ENCODE results near the gene FATE1.

The FATE1 gene

DNA sequence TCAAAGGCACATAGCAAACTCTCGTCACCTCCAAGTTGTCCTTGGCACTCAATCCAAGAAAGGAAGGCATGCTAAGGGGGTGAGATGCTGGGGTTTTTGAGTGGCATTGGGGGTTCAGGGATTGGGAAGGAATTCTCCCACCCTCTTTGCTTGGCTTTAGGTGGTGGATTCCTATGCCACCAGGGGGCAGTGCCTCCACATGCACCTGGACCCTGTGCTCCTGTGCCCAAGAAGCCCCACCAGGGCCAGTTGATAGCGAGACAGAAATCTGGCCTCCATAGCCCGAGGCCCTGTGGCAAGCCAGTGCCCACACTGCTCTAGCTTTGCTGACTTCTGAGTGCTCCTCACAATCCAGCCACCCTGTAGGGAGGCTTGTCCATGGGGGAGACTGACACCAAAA lies 2.0 kb upstream of the FATE1 start:
- H3K27me3 Mint-ChIP-seq: peaks cover 0 to 14% of the 10 kb centered on the region in 2 donors
- no peaks in the 10 kb centered on the region for H3K9me3 Mint-ChIP-seq
- DNase-seq (no peak), ATAC-seq (replicated peaks) (no peak)
- H3K4me1 Mint-ChIP-seq (ENCODE audit: low read depth in 2 of 2): no peaks in the 10 kb centered on the region
- no peak overlapping the region for H3K4me3 Mint-ChIP-seq
- H3K36me3 Mint-ChIP-seq (ENCODE audit: insufficient read depth): no peaks in the 10 kb centered on the region
- no peak overlapping the region for H3K27ac Mint-ChIP-seq

DNA sequence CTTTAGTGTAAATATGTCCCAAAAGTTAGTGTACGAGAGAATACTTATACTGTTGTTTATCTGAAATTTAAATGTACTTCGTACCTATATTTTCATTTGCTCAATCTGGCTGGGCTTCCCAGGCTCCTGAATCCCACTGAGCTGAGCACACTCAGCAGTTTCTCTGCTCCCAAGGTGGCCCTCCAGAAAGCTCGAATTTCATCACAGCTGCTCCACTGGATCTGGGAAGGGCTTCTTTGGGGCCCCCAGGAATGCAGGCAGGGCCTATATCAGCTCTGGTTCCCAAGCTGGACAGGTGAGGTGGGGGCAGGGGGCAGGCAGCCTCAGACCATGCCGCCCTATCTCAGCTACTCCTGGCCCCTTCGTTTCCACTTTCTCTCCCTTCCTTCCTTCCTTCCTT lies 1.5 kb upstream of the FATE1 start:
- no peak overlapping the region for H3K4me3 Mint-ChIP-seq
- no peaks in the 10 kb centered on the region for H3K9me3 Mint-ChIP-seq
- no peaks in the 10 kb centered on the region for H3K4me1 Mint-ChIP-seq (ENCODE audit: low read depth in 2 of 2)
- H3K27ac Mint-ChIP-seq: no peak overlapping the region
- no peak for DNase-seq
- no peaks in the 10 kb centered on the region for H3K36me3 Mint-ChIP-seq (ENCODE audit: insufficient read depth)
- peaks cover 0 to 14% of the 10 kb centered on the region in 2 donors for H3K27me3 Mint-ChIP-seq
- ATAC-seq (replicated peaks): no peak

DNA sequence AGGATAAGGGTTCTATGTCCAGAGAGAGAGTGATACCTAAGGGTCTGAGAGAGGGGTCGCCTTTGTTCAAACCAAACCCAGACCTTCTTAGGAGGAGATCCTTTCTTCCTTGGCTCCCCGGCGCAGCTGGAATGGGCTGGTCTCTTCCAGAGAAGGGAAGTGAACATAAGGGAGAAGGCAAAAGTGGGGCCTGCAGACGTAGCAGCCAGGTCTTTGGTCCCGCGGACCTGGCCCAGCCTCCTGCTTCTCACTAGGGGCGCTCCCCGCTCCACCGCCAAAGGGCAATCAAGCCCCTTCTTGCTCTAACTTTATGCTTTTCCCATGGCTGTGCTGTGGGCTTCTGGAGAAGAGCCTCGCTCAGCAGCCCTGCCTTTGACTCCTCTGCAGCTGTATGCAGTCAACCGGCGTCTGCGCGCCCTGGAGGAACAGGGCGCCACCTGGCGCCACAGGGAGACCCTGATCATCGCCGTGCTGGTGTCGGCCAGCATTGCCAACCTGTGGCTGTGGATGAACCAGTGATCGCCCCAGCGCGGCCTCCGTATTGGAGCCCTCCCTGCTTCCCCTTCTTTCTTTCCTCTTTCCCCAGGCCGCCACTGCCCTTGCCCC lies 6.5 kb downstream of the FATE1 start:
- Mint-ChIP-seq H3K36me3 (ENCODE audit: insufficient read depth) (no peaks in the 10 kb centered on the region), H3K9me3 (no peaks in the 10 kb centered on the region), H3K4me1 (ENCODE audit: low read depth in 2 of 2) (no peaks in the 10 kb centered on the region), H3K4me3 (no peak overlapping the region), H3K27me3 (peaks cover 0 to 10% of the 10 kb centered on the region in 2 donors), H3K27ac (no peak overlapping the region)
- ATAC-seq (replicated peaks): no peak
- DNase-seq: no peak

DNA sequence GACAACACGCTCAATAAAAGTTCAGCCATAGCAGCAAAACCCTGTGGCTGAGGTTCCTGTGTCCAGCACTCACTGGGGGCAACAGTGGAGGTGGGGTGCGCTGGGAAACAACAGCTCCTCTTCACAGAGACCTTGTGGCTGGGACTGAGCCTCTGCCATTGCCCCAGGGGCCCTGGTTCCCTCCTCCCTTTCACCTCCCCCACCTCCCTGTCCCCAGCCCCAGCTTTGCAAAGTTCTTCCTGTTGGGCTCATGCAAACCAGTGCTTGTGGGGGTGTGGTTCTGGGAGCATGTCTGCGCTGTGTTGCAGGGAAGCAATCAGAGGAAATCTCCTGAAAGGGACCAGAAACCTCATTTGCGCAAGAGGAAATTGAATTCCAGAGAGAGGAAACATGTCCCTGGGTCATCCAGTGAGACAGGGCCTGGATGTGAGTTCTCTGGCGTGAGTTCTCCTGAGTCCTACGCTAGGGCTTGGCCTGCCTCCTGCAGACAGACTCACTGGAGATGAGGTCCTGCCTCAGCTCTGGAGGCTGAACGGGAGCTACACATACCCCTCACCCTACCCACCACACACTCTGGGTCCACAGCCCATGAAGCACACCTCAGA lies 7.4 kb downstream of the FATE1 start:
- Mint-ChIP-seq H3K27ac (no peak overlapping the region), H3K4me3 (no peak overlapping the region), H3K9me3 (no peaks in the 10 kb centered on the region), H3K4me1 (ENCODE audit: low read depth in 2 of 2) (no peaks in the 10 kb centered on the region), H3K36me3 (ENCODE audit: insufficient read depth) (no peaks in the 10 kb centered on the region), H3K27me3 (peaks cover 0 to 9% of the 10 kb centered on the region in 2 donors)
- no peak for ATAC-seq (replicated peaks)
- DNase-seq: no peak

DNA sequence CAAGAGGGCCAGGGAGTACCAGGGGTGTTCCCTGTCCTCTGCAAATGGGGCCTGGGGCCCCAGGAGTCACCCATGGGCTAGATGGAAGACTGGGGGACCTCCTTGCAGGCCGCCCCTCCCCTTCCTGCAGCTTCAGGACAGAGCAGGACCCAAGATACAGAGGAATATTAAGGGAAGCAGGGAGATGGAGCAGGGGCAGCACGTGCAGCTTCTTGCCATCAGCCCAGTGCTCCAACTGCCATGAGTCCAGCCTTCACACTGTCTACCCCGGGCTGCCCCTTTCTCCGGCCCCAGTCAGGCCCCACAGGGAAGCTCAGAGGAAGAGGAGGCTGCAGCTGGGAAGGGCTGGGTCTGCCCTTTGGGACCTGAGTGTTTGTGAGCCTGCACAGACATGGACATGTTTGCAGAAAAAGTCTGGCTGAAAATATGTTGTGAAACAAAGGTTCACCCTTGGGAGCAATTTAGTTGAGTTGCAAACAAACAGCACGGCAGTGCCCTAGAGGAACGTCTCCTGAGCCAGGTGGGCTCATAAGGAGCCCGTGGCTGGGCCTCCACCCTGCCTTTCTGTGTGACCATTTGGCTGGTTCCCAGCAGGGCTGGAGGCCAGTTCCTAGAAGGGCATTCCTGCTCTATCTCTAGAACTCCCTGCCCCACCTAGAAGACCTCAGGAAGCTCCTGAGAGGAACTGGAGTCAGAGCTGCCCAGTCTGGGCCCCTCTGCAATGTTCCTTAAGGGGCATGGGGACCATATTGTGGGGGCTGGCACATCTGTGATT lies 8.9 kb downstream of the FATE1 start:
- Mint-ChIP-seq H3K27ac (no peak overlapping the region), H3K4me1 (ENCODE audit: low read depth in 2 of 2) (no peaks in the 10 kb centered on the region), H3K36me3 (ENCODE audit: insufficient read depth) (no peaks in the 10 kb centered on the region), H3K27me3 (peaks cover 0 to 17% of the 10 kb centered on the region in 2 donors), H3K4me3 (no peak overlapping the region), H3K9me3 (no peaks in the 10 kb centered on the region)
- ATAC-seq (replicated peaks) (no peak), DNase-seq (no peak)

DNA sequence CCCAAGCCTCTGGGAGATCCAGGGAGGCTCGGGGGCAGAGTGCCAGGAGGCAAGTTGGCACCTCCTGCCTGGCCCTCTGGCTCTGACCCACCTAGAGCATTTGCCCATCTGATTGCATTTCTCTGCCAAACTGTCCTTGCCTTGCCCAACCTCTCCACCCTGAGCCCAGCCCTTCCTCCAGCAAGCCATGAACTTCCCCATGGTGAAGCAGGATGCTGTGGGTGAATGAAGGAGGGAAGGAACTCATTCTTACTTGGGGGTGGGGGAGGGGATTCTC lies 9.4 kb downstream of the FATE1 start:
- Mint-ChIP-seq H3K4me1 (ENCODE audit: low read depth in 2 of 2) (no peaks in the 10 kb centered on the region), H3K9me3 (no peaks in the 10 kb centered on the region)

DNA sequence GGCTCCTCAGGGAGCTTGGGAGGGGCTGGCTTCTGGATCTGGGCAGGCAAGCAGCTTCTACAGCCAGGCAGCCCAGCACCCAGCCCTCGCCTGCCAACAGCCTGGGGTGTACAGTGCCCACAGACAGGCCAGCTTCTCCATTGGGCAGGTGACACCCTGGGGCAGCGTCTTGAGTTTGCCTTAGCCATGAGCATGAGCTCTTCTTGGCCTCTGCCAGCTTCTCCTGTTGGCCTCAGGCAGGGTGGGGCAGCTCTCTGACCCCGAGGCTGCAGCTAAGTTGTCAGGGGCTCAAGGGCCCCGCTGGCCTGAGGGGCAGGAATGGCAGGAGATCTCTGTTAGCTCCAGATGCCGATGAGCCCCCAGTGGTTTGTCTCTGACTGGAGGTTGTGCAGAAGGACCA lies 10.9 kb downstream of the FATE1 start:
- ATAC-seq (replicated peaks) (no peak), DNase-seq (no peak)
- H3K27me3 Mint-ChIP-seq: peaks cover 0 to 18% of the 10 kb centered on the region in 2 donors
- no peaks in the 10 kb centered on the region for H3K9me3 Mint-ChIP-seq
- no peaks in the 10 kb centered on the region for H3K4me1 Mint-ChIP-seq (ENCODE audit: low read depth in 2 of 2)
- H3K36me3 Mint-ChIP-seq (ENCODE audit: insufficient read depth): no peaks in the 10 kb centered on the region
- no peak overlapping the region for H3K4me3 Mint-ChIP-seq
- no peak overlapping the region for H3K27ac Mint-ChIP-seq

More for the DNA sequence above, 9.4 kb downstream of the FATE1 start:
- Mint-ChIP-seq H3K27ac (no peak overlapping the region), H3K4me3 (no peak overlapping the region), H3K36me3 (ENCODE audit: insufficient read depth) (no peaks in the 10 kb centered on the region), H3K27me3 (peaks cover 0 to 17% of the 10 kb centered on the region in 2 donors)
- DNase-seq: no peak
- no peak for ATAC-seq (replicated peaks)

DNA sequence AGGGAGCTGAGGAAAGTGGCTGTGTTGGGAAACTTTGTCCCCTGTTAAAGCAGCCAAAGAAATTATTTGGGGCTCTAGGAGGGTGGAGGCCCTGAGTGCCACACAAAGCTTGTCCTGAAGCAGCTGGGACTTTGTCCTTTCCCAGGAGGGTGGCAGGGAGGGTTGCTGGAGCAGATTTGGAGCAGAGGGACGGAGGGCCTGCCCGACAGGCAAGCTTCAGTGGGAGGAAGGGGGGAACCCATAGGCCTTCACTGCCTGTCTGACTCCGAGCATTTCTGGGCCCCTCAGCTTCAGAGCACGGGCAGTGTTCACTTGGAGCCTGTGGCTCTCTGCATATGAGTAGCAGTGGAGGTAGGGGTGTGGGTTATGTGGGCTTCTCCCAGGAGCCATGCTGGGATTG lies 11.5 kb downstream of the FATE1 start:
- no peak for ATAC-seq (replicated peaks)
- Mint-ChIP-seq H3K4me1 (ENCODE audit: low read depth in 2 of 2) (no peaks in the 10 kb centered on the region), H3K27ac (no peak overlapping the region), H3K9me3 (no peaks in the 10 kb centered on the region), H3K27me3 (peaks cover 0 to 24% of the 10 kb centered on the region in 2 donors), H3K4me3 (no peak overlapping the region), H3K36me3 (ENCODE audit: insufficient read depth) (no peaks in the 10 kb centered on the region)
- DNase-seq: no peak

DNA sequence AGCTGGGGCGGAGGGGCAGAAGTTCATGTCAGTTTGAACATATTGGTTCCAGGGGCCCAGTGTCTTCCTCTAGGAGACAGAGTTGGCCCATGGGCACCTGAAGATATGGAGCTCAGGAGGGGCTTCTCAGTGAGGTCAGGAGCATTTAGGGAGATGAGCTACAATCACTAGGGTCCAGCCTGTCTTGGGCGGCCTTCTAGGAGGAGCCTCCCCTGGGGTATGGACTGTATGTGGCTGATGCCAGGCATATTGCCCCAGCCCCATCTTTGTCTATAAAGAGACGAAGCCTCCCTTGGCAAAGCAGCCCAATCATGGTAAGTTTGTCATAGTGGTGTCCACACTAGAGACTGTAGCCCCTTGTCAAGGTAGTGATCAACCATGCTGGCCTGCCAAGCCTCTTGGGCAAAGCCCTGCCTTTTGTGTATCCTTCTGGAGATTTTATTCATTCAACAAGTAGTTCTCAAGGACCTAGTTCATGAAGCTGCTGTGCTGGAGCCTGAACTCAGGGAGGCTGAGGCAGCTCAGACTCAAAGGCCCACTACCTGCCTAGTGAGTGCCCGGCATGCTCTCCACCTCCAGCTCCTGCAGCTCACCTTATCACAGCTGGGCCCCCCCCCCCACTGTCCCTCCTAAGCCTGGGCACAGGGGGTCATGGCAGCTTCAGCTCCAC lies 13.4 kb downstream of the FATE1 start:
- H3K27ac Mint-ChIP-seq: no peak overlapping the region
- no peak overlapping the region for H3K4me3 Mint-ChIP-seq
- H3K27me3 Mint-ChIP-seq: peaks cover 4 to 25% of the 10 kb centered on the region in 2 donors
- no peaks in the 10 kb centered on the region for H3K4me1 Mint-ChIP-seq (ENCODE audit: low read depth in 2 of 2)
- H3K9me3 Mint-ChIP-seq: no peaks in the 10 kb centered on the region
- DNase-seq (no peak), ATAC-seq (replicated peaks) (no peak)
- H3K36me3 Mint-ChIP-seq (ENCODE audit: insufficient read depth): no peaks in the 10 kb centered on the region

DNA sequence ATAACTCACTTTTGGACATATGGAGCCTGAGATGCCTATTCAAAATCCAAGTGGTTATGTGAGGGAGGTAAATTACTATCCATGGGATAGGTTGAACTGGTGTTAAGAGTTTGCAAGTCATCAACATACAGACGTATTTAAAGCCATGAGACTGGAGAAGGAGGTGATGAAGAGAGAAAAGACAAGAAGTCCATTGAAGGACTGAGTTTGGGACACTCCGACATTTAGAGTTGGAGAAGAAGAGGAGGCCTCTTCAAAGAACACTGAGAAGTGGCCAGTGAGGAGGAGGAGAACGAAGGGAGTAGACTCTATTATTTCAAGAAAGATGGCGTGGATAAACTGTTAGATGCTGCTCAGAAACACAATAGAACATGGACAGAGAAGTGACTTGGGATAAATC lies 18.6 kb downstream of the FATE1 start, which contains the start of gene CNGA2:
Gene CNGA2 (plus strand): TSS at position 301 of the 400 bp plus-strand sequence. CDS start 3,738 bp downstream, outside the sequence.
- DNase-seq: no peak
- H3K4me1 Mint-ChIP-seq (ENCODE audit: low read depth in 2 of 2): no peaks in the 10 kb centered on the region
- H3K27ac Mint-ChIP-seq: no peak within 1 kb of the TSS
- no peaks in the 10 kb centered on the region for H3K36me3 Mint-ChIP-seq (ENCODE audit: insufficient read depth)
- no peak within 1 kb of the TSS for H3K4me3 Mint-ChIP-seq
- ATAC-seq (replicated peaks): no peak
- peaks cover 7 to 31% of the 10 kb centered on the region in 2 donors for H3K27me3 Mint-ChIP-seq
- H3K9me3 Mint-ChIP-seq: no peaks in the 10 kb centered on the region

DNA sequence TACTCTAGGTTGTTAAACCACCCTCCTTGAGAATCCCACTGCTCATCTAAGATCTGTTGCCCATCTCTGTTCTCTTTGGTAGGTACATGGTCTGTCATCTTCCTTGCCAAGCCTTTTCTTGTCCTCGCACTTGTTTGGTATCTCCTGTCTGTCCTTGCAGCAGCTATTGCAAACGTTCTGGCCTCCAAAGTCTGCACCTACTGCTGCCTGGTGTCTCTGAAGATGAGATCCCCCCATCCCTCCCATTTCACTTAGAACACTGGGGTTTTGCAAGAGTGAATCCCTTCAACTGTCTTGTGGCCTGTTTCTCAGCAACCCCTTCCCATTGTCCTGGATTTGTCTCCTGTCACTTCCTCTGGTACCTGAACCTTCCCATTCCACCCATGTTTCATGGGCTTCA lies 19.4 kb downstream of the FATE1 start:
- DNase-seq (no peak), ATAC-seq (replicated peaks) (no peak)
- Mint-ChIP-seq H3K4me1 (ENCODE audit: low read depth in 2 of 2) (no peaks in the 10 kb centered on the region), H3K27me3 (peaks cover 7 to 31% of the 10 kb centered on the region in 2 donors), H3K27ac (no peak overlapping the region), H3K9me3 (no peaks in the 10 kb centered on the region), H3K36me3 (ENCODE audit: insufficient read depth) (no peaks in the 10 kb centered on the region), H3K4me3 (no peak overlapping the region)

DNA sequence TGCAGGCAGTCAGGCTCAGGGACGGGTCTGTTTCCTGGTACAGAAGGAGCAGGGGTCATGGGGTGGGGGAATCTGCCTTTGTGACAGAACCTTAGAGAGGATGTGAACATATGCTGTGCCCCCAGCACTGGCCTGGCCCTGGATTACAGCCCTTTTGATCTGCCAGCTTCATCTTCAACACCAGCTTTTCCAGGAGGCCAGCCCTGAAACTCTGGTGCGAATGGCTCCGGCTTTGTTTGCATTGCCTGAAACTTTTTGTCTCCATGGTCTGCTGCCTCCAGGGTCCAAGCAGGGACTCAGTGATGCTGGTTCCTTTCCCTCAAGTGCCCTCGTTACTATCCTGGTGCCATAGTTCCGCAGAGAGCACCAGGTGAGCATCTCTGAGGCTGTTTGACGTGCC lies 20.9 kb downstream of the FATE1 start:
- Mint-ChIP-seq H3K9me3 (no peaks in the 10 kb centered on the region), H3K27me3 (peaks cover 7 to 31% of the 10 kb centered on the region in 2 donors), H3K4me1 (ENCODE audit: low read depth in 2 of 2) (no peaks in the 10 kb centered on the region), H3K36me3 (ENCODE audit: insufficient read depth) (no peaks in the 10 kb centered on the region), H3K27ac (no peak overlapping the region), H3K4me3 (no peak overlapping the region)
- ATAC-seq (replicated peaks): no peak
- DNase-seq: no peak

DNA sequence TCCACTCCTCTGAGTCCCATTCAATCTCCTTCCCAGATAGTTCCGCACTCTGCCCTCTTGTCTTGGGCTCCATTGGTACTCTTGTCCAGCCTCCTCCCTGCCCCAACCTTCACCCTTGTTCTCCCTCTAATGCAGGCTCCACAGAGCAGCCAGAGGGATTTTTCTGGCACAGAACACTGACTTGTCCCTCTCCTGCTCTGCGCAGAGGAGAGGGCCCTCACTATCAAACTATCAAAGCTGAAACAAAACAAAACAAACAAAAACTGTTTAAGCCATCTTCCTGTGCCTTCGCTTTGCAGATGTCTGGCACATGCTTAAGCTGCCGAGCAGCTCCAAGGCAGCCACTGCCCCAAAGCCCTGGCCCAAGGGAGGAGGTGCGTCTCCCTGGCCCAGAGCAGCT lies 21.7 kb downstream of the FATE1 start:
- Mint-ChIP-seq H3K36me3 (ENCODE audit: insufficient read depth) (no peaks in the 10 kb centered on the region), H3K27me3 (peaks cover 7 to 23% of the 10 kb centered on the region in 2 donors), H3K27ac (no peak overlapping the region), H3K4me3 (no peak overlapping the region), H3K9me3 (no peaks in the 10 kb centered on the region), H3K4me1 (ENCODE audit: low read depth in 2 of 2) (no peaks in the 10 kb centered on the region)
- ATAC-seq (replicated peaks) (no peak), DNase-seq (no peak)

DNA sequence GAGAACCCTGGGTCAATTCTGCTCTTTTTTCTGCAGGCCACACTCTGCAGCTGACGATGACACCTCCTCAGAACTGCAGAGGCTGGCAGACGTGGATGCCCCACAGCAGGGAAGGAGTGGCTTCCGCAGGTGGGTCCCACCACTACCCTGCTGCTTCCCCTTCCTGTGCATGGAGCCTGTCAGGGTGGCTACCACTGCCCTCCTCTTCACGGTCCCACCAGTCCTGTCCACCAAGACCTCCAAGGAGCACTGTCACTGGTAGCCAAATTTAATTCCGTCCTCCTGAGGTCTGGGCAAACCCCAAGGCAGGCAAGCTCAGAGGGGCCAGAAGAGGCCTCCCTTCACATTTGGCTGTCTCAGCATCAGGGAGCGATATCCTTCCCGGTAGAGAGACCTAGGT lies 22.9 kb downstream of the FATE1 start:
- Mint-ChIP-seq H3K27ac (no peak overlapping the region), H3K9me3 (no peaks in the 10 kb centered on the region), H3K4me1 (ENCODE audit: low read depth in 2 of 2) (no peaks in the 10 kb centered on the region), H3K27me3 (peaks cover 7 to 23% of the 10 kb centered on the region in 2 donors), H3K36me3 (ENCODE audit: insufficient read depth) (no peaks in the 10 kb centered on the region), H3K4me3 (no peak overlapping the region)
- DNase-seq (no peak), ATAC-seq (replicated peaks) (no peak)
